OCI-LY7 (cell line): Measurements from ENCODE around the gene MGAT2. TPM values are rescaled to one million over a fixed set of nuclear protein-coding genes. Genes with fewer than 3 reads are reported as not detected.

ENCODE experiments used
- BruUV-seq: library from RNA; stranded (reverse); fragments of 400-500 nt; replicated peaks from 2 replicates; lab custom pipeline; 2021; lab: Mats Ljungman, UMichigan
- CTCF ChIA-PET: fragments of 300-600 bp; sonication (Branson Sonifier 250); formaldehyde crosslinking; loops from one replicate; lab custom pipeline; 2022; ENCODE audit warnings: antibody characterized with exemption; ENCODE audit not compliant: unreplicated experiment; lab: Charles Lee
- POLR2A ChIA-PET: fragments of 300-600 bp; sonication (Branson Sonifier 250); formaldehyde crosslinking; loops from one replicate; lab custom pipeline; 2022; ENCODE audit warnings: antibody characterized with exemption; lab: Charles Lee
- DNase-seq: peaks from one replicate; pipeline ENCODE4 v3.0.0-alpha.2; 2015; ENCODE audit warnings: low spot score
- H2AFZ ChIP-seq: fragments of 200-600 bp; sonication (generic), shearing (Covaris generic); 2 replicates; pipeline ENCODE4 v1.6.1; 2014; ENCODE audit warnings: mild to moderate bottlenecking, antibody characterized with exemption, low read length, moderate library complexity
- H3K27ac ChIP-seq: fragments of 200-600 bp; sonication (generic); 2 replicates; pipeline ENCODE4 v1.5.1; 2014; ENCODE audit warnings: mixed run types, low read depth, mild to moderate bottlenecking, moderate library complexity, low read length, inconsistent platforms; ENCODE audit not compliant: poor library complexity, severe bottlenecking
- H3K36me3 ChIP-seq: fragments of 200-600 bp; sonication (generic); 2 replicates; pipeline ENCODE4 v1.6.1; 2014; ENCODE audit warnings: mild to moderate bottlenecking, antibody characterized with exemption, low read length, moderate library complexity, mixed read lengths; ENCODE audit not compliant: insufficient read depth
- H3K4me1 ChIP-seq: fragments of 200-600 bp; sonication (generic); 2 replicates; pipeline ENCODE4 v1.5.1; 2014; ENCODE audit warnings: mild to moderate bottlenecking, low read length; ENCODE audit not compliant: insufficient read depth, poor library complexity, severe bottlenecking
- H3K4me2 ChIP-seq: fragments of 200-600 bp; sonication (generic); 2 replicates; pipeline ENCODE4 v1.6.1; 2014; ENCODE audit warnings: mild to moderate bottlenecking, low read length
- H3K4me3 ChIP-seq: fragments of 200-600 bp; sonication (generic); 2 replicates; pipeline ENCODE4 v1.5.1; 2014; ENCODE audit warnings: mild to moderate bottlenecking, low read depth, low read length; ENCODE audit not compliant: poor library complexity, severe bottlenecking
- H3K79me2 ChIP-seq: fragments of 200-600 bp; sonication (generic); 2 replicates; pipeline ENCODE4 v1.6.1; 2016; ENCODE audit warnings: low read depth, mild to moderate bottlenecking, low read length, moderate library complexity, mixed read lengths; ENCODE audit not compliant: insufficient read depth
- H3K9me2 ChIP-seq: fragments of 200-600 bp; sonication (generic); 2 replicates; pipeline ENCODE4 v1.6.1; 2016; ENCODE audit warnings: mild to moderate bottlenecking, low read length, mixed read lengths; ENCODE audit not compliant: insufficient read depth
- H3K9me3 ChIP-seq: fragments of 200-600 bp; sonication (generic); 2 replicates; pipeline ENCODE4 v1.6.1; 2014; ENCODE audit warnings: mild to moderate bottlenecking, mixed run types, low read length, mixed read lengths
- H4K20me1 ChIP-seq: fragments of 200-600 bp; sonication (generic); 2 replicates; pipeline ENCODE4 v1.6.1; 2014; ENCODE audit warnings: mild to moderate bottlenecking, antibody characterized with exemption, low read length, moderate library complexity, mixed read lengths; ENCODE audit not compliant: insufficient read depth
- EZH2phosphoT487 ChIP-seq: fragments of 200-600 bp; sonication (generic); IDR thresholded peaks from 2 replicates; pipeline ENCODE4 v1.6.1; 2018; ENCODE audit warnings: low read depth, borderline replicate concordance, mild to moderate bottlenecking, mixed run types, antibody characterized with exemption, low read length, moderate library complexity, mixed read lengths
- intact Hi-C: fragments of 100-400 bp; cut with micrococcal nuclease; formaldehyde crosslinking; loops from one replicate; pipeline ENCODE4 v1.10.0; 2022; ENCODE audit not compliant: unreplicated experiment
- small RNA-seq: library from RNA; depleted of rRNA; stranded (forward); fragments of <200 nt; gene quantifications from one replicate; pipeline ENCODE3, GENCODE V24; 2014
- total RNA-seq, 2 experiments: library from RNA; depleted of rRNA in 1 of 2; stranded (reverse); fragments of >200 nt in 1 of 2; shearing (Covaris generic) in 1 of 2; gene quantifications; 2 replicates each; pipeline ENCODE4 v1.2.3, GENCODE V29; 2014 to 2022
- TF ChIP-seq, protein P1 (sequence below): fragments of 200-600 bp; sonication (generic); conservative IDR thresholded peaks from 2 replicates; pipeline ENCODE4 v1.5.1; 2014; ENCODE audit warnings: mild to moderate bottlenecking, antibody characterized with exemption, low read length, moderate library complexity, mixed read lengths

Gene MGAT2
- total RNA-seq, 2 experiments from 2014 or later: 71.7 to 83.5 TPM

DNA sequence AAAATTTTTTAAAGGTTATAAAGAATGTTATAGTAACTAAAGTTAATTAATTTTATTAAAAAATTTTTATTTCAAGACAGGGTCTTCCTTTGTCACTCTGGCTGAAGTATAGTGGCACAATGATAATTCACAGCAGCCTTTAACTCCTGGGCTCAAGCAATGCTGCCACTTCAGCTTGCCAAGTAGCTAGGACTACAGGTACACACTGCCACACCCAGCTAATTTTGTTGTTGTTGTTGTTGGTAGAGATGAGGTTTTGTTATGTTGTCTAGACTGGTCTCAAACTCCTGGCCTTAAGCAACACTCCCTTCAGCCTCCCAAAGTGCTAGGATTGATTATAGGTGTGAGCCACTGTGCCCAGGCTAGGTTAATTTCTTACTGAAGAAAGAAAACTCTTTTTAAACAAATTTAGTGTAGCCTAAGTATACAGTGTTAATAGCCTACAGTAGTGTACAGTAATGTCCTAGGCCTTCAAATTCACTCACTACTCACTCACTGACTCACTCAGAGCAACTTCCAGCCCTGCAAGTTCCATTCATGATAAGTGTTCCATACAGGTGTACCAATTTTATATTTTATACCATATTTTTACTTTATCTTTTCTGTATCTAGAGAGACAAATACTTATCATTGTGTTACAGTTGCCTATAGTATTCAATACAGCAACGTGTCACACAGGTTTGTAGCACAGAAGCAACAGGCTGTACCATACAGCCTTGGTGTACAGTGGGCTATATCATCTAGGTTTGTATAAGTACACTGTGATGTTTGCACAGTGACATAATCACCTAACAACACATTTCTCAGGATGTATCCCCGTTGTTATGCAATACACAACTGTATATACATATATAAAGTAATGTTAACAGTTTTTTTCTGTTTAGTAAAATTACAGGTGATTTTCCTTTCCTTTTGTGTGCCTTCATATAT lies 39.2 kb downstream of the MGAT2 start:
- CTCF ChIA-PET: no interaction called here
- H3K9me2 ChIP-seq: no peaks in the 10 kb centered on the region
- no peaks in the 10 kb centered on the region for H4K20me1 ChIP-seq
- intact Hi-C loops: no loop called here
- H2AFZ ChIP-seq: no peak overlapping the region
- BruUV-seq: no TSS peak
- H3K36me3 ChIP-seq: peaks cover 35% of the 10 kb centered on the region; the same call in 1 of the 2 replicates
- H3K4me2 ChIP-seq: no peak overlapping the region
- no peak overlapping the region for H3K4me3 ChIP-seq
- no peaks in the 10 kb centered on the region for H3K79me2 ChIP-seq
- H3K4me1 ChIP-seq: no peaks in the 10 kb centered on the region
- H3K27ac ChIP-seq: no peak overlapping the region
- TF ChIP-seq EZH2phosphoT487: no peak
- TF ChIP-seq, protein P1, sequence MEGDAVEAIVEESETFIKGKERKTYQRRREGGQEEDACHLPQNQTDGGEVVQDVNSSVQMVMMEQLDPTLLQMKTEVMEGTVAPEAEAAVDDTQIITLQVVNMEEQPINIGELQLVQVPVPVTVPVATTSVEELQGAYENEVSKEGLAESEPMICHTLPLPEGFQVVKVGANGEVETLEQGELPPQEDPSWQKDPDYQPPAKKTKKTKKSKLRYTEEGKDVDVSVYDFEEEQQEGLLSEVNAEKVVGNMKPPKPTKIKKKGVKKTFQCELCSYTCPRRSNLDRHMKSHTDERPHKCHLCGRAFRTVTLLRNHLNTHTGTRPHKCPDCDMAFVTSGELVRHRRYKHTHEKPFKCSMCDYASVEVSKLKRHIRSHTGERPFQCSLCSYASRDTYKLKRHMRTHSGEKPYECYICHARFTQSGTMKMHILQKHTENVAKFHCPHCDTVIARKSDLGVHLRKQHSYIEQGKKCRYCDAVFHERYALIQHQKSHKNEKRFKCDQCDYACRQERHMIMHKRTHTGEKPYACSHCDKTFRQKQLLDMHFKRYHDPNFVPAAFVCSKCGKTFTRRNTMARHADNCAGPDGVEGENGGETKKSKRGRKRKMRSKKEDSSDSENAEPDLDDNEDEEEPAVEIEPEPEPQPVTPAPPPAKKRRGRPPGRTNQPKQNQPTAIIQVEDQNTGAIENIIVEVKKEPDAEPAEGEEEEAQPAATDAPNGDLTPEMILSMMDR: no peak
- POLR2A ChIA-PET: interaction anchor here (0.6 to 1.3 kb wide), 4 partner anchors 11 to 868 kb away, joined by 3 to 5 read pairs (median 4); no protein-coding TSS in a partner anchor
- no peaks in the 10 kb centered on the region for H3K9me3 ChIP-seq
- DNase-seq: no peak

- intact Hi-C loops: no loop called here
- H3K9me3 ChIP-seq: no peaks in the 10 kb centered on the region
- ChIA-PET POLR2A (interaction anchor here (0.5 to 1.6 kb wide), 2 partner anchors 11 to 127 kb away, joined by 3 to 4 read pairs; no protein-coding TSS in a partner anchor), CTCF (no interaction called here)
- BruUV-seq: no TSS peak
- H3K4me3 ChIP-seq: no peak overlapping the region
- H3K9me2 ChIP-seq: no peaks in the 10 kb centered on the region
- no peaks in the 10 kb centered on the region for H3K79me2 ChIP-seq
- no peaks in the 10 kb centered on the region for H3K4me1 ChIP-seq
- no peak for DNase-seq
- H3K36me3 ChIP-seq: peaks cover 74% of the 10 kb centered on the region
- TF ChIP-seq, protein P1: no peak
- TF ChIP-seq EZH2phosphoT487: no peak
- H2AFZ ChIP-seq: no peak overlapping the region
- H3K4me2 ChIP-seq: no peak overlapping the region
- no peaks in the 10 kb centered on the region for H4K20me1 ChIP-seq
- H3K27ac ChIP-seq: no peak overlapping the region
Measured at GRCh38 chr14:49670475-49670874, 49.9 kb downstream of the MGAT2 start.

Small RNAs within 50 kb of the gene (small RNA-seq; reads per million reads assigned to genes)
- gene AL139099.3 (not detected), gene AL139099.4 (not detected), gene RF00019 (not detected)

Other genes starting within 250 kb of the MGAT2 start
- gene RPS29, start 34.4 kb upstream of the MGAT2 start, total RNA-seq (2014; rRNA removed; shearing (Covaris generic)): 3,800 and 6,504 TPM in 2 replicates
- gene RPS29, start 34.4 kb upstream of the MGAT2 start, total RNA-seq (2022): 2,010 and 2,518 TPM in 2 replicates
- gene LRR1, start 21.9 kb upstream of the MGAT2 start, total RNA-seq (2014; rRNA removed; shearing (Covaris generic)): 83.4 and 89.8 TPM in 2 replicates
- gene LRR1, start 21.9 kb upstream of the MGAT2 start, total RNA-seq (2022): 73.0 and 80.3 TPM in 2 replicates
- gene RPL36AL, start 173 bp upstream of the MGAT2 start, total RNA-seq (2014; rRNA removed; shearing (Covaris generic)): 257 and 441 TPM in 2 replicates
- gene RPL36AL, start 173 bp upstream of the MGAT2 start, total RNA-seq (2022): 306 and 313 TPM in 2 replicates
- 14.7 and 17.2 TPM in 2 replicates for gene DNAAF2, start 14.4 kb downstream of the MGAT2 start, total RNA-seq (2014; rRNA removed; shearing (Covaris generic))
- gene DNAAF2, start 14.4 kb downstream of the MGAT2 start, total RNA-seq (2022): 9.7 and 11.6 TPM in 2 replicates
- 26.3 and 28.6 TPM in 2 replicates for gene POLE2, start 67.4 kb downstream of the MGAT2 start, total RNA-seq (2014; rRNA removed; shearing (Covaris generic))
- 30.3 and 36.8 TPM in 2 replicates for gene POLE2, start 67.4 kb downstream of the MGAT2 start, total RNA-seq (2022)
- gene KLHDC1, start 72.3 kb downstream of the MGAT2 start, total RNA-seq (2014; rRNA removed; shearing (Covaris generic)): 0.25 and 0.26 TPM in 2 replicates
- 0.37 TPM in 1 of 2 replicates, not detected in the other for gene KLHDC1, start 72.3 kb downstream of the MGAT2 start, total RNA-seq (2022)
- gene KLHDC2, start 147.4 kb downstream of the MGAT2 start, total RNA-seq (2014; rRNA removed; shearing (Covaris generic)): 55.7 and 68.0 TPM in 2 replicates
- gene KLHDC2, start 147.4 kb downstream of the MGAT2 start, total RNA-seq (2022): 53.7 and 64.9 TPM in 2 replicates
- 63.2 and 71.3 TPM in 2 replicates for gene NEMF, start 232.0 kb downstream of the MGAT2 start, total RNA-seq (2014; rRNA removed; shearing (Covaris generic))
- gene NEMF, start 232.0 kb downstream of the MGAT2 start, total RNA-seq (2022): 67.5 and 79.4 TPM in 2 replicates